CD4-positive, alpha-beta T cell treated with Interleukin-12 subunit alpha and Interleukin-12 subunit beta, for 1 hour (primary cell): ENCODE results near the gene OR1L8.
"Not testable (repeated sequence)": the region's sequence is repeated elsewhere in the genome, so short reads cannot be mapped to it uniquely, and the experiment has no call there.

Source experiments
- DNase-seq: peaks from one replicate; pipeline ENCODE4 v3.0.0-alpha.2; 2020

The OR1L8 gene, protein sequence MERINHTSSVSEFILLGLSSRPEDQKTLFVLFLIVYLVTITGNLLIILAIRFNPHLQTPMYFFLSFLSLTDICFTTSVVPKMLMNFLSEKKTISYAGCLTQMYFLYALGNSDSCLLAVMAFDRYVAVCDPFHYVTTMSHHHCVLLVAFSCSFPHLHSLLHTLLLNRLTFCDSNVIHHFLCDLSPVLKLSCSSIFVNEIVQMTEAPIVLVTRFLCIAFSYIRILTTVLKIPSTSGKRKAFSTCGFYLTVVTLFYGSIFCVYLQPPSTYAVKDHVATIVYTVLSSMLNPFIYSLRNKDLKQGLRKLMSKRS

DNA sequence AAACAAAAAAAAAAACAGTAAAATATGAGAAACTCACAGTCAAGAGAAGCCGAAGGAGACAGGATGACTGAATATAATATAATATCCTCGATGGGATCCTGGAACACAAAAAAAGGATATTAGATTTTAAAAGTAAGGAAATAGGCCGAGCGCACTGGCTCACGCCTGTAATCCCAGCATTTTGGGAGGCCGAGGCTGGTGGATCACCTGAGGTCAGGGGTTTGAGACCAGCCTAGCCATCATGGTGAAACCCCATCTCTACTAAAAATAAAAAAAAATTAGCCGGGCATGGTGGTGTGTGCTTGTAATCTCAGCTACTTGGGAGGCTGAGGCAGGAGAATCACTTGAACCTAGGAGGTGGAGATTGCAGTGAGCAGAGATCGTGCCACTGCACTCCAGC is at the start of gene OR1L8:
Gene OR1L8, minus strand, starts transcription at position 101 of the 400 bp plus-strand sequence. CDS start 14,907 bp downstream, outside the sequence.
- DNase-seq, result not testable (repeated sequence)

DNA sequence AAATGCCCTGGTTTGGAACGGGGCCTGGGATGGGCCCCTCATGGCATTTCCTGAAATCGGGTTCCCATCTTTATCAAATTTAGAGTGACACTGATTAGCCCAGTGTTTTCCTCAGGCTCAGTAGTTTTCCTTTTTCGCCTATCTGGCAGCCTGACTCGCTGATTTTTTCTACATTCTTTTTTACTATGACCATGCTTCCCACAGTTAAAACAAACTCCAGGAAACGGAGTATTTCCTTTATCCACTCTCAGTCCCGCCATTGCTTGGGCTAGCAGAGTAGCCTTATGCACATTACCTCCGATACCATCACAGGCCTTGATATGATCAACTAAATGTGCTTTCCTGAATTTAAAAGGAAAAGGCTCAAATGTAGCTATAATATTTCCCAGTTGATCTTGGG is 36.8 kb upstream of the OR1L8 start:
- DNase-seq, result no peak

DNA sequence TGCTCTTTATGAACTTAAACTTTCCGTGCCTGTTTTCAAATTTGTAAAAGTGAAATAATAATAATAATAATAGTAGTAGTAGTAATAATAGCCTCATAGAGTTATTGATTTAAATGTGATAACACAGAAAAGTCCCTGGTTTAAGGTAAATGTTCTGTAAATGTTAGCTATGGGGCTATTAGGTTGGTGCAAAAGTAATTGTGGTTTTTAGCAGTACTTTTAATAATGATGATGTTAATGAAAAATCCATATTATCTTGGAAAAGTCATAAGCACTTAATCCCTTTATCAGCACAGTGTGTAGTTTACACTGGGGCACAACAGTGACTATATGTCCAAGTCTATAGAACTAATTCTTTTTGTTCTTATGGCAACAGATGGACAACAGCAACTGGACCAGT is 31.2 kb upstream of the OR1L8 start, which contains the start of gene OR1Q1:
Gene OR1Q1, plus strand, starts transcription at position 377 of the 400 bp plus-strand sequence. Its CDS starts 0 bp downstream, at position 377.
- DNase-seq, result no peak

DNA sequence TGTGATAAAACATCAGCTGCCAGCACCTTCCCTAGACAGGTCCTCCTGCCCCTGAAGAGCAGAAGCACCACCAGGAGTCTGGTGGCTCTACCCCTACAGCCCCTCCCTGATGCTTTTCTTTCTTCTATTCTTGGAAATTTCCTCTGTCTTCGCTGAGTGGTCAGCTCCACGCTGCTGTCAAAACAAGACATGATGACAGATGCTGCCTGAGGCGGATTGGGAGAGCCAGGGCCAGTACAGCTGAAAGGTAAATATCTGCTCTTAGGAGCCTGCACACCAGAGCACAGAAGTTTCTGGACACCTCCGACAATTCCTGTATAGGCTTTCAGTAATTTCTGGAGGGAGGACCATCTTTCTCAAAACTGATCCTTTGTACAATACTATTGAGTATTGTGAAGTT is 26.6 kb upstream of the OR1L8 start:
- DNase-seq, result no peak

DNA sequence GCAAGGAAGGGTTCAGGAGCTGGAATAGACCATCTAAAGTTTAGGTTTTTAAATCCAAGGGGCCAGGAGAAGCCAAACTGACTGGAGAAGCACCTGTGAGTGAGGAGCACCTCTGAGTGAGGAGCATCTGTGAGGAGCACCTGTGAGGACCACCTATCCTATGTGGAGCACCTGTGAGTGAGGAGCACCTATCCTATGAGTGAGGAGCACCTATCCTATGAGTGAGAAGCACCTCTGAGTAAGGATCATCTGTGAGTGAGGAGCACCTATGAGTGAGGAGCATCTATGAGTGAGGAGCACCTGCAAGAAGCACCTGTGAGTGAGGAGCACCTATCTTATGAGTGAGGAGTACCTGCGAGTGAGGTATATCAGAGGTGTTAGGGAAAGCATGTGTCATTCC is 23.4 kb upstream of the OR1L8 start:
- no peak for DNase-seq

DNA sequence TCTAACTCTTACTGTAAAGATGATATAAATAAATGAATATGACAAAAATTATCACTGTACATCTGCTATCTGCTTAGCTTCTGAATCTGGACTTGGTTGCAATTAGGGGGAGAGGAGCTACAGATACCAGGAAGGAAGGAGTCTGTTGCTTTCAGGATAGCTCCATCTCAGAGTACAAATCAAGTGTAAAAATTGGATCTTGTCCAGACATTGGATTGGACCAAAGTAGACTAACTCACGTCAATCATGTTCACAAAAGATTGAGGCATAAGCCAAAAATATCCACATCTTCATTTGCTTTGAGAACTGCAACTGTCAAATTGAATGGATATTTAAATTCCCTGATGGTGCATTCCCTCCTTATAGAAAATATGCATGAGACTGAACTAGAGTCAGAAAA is 22.5 kb upstream of the OR1L8 start:
- DNase-seq, result no peak

DNA sequence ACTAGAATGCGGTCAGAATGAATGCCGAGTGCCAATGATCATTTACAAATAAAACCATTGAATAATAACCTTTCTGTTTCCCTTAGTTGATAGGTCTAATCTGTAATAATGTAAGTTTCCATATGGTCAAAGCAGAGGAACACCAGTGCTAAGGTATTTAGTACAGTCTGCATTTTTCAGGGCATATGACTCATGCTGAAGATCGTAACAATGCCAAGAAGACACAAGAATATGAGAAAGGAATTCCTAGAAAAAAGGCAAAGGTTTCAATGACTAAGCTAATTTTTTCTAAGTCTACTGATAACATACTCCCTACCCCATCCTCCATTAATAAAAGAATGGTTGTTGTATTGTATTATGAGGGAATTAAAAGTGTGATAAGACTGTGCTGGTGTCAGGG is 2.8 kb downstream of the OR1L8 start:
- DNase-seq, result no peak

DNA sequence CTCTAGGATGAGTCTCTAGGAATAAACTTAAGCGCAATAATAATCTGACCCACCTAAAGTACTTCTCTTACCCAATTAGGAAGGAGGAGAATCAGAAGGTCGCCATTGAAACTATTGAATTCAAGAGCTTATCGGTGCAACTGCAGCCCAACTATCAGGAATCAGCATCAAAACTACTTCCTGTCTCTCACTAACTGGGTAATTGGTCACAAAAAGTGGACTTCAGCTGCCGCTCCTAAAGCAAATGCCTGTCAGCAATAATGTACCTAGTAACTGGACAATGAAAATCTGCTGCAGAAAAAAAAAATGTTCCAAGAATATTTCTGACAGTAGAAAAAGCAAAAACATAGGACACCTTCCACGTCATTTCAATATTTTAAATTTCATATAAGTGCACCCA is 3.3 kb downstream of the OR1L8 start:
- DNase-seq, result no peak

DNA sequence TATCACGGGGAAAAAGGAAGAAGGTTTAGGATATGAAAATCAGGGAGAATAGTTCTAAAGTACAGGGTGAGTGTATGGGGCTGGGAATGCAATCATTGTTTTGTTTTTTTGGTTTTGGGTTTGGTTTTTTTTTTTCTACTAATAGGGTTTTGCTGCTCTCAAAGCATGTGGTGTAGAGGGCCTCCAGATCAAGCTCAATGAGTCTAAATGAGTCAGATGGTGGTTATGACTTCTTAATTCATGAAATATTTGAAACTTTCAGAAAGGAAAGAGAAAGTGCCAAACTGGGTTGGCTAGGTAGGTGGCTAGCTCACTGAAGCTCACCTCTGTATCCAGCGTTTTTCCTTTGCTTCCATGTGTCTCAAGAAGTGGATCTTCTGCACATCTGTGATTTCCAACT is 10.7 kb downstream of the OR1L8 start:
- DNase-seq, result no peak

DNA sequence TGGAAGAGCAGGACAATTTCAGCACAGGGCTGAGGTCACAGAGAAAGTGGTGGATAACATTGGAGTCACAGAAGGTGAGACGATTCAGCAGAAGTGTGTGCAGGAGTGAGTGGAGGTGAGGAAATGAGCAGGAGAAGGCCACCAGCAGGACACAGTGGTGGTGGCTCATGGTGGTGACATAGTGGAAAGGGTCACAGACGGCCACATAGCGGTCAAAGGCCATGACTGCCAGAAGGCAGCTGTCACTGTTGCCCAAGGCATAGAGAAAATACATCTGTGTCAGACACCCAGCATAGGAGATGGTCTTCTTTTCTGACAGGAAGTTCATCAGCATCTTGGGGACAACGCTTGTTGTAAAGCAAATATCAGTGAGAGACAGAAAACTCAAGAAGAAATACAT is 15.3 kb downstream of the OR1L8 start:
- DNase-seq, result no peak

DNA sequence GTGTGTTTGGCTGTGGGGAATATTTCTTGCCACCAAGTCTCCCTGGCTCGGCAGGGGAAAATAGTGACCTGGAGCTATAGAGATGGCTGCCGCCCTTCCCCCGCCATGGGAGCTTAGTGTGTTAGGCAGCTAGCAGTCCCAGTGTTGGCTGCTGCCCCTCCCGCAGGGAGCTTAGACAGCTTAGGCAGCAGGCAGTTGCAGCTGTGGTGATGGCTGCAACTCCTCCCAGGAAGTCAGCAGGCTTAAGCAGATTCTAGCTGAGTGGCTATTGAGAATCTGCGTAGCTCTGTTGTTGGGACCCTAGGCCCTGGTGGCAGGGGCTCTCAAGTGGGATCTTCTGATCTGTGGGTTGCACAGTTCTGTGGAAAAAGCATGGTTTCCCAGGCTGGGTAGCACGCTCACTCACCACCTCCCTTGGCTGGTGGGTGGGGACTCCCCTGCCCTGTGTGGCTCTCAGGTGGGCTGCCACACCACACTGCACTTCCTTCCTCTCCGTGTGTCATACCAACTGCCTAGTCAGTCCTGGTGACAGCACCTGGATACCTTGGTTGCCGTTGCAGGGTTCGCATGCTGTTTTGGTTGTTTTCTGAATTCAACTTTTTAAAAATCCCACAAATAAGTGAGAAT is 20.9 kb downstream of the OR1L8 start:
- DNase-seq, result no peak

DNA sequence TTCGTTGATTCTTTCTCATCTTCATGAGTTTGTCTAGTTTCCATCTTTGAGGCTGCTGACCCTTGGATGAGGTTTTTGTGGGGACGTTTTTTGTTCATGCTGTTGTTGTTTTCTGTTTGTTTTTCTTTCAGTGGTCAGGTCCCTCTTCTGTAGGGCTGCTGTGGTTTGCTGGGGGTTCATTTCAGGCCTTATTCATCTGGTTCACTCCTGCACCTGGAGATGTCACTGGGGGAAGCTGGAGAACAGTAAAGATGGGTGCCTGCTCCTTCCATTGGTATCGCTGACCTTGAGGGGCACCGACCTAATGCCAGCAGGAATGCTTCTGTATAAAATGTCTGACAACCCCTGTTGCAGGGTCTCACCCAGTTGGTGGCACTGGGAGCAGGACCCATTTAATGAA is 21.7 kb downstream of the OR1L8 start:
- no peak for DNase-seq

DNA sequence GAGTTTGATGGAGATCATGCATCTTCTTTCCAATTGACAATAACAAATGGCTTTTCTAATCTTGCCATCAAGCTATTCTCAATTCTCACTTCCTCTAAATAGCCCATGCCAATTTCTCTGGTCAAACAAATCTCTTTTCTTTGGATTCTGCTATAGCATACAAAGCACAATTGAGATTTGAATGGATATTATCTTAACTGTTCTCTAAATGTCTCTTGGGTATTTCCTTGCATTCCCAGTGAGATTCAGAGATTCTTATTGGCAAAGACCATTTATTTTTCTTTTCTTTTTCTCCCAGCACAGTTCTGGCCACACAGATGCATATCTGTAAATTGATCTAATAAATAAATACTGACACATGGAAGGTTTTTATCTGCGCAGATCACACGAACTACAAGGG is 30.4 kb downstream of the OR1L8 start, which contains the start of gene OR1N2:
Gene OR1N2, plus strand, starts transcription at position 301 of the 400 bp plus-strand sequence. CDS start 100 bp downstream, outside the sequence.
- DNase-seq, result no peak

DNA sequence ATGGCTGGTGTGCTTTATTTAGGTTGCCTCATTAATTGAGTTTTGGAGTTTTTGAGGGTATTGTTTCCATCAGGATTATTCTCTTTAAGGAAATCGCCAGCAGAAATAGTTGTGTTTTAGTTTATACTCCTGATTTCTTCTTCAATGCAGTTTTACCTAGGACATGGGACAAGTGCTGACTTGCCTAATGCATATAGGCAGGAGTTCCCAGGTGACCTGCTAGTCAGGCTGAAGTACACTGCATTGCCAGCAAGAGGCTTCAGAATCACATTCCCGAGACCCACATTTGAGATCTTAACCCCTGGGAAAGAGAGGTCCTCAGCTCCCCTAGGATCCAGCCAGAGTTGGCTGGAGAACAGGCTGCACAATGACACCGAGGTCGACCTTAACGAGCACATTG is 31.8 kb downstream of the OR1L8 start:
- DNase-seq, result no peak

DNA sequence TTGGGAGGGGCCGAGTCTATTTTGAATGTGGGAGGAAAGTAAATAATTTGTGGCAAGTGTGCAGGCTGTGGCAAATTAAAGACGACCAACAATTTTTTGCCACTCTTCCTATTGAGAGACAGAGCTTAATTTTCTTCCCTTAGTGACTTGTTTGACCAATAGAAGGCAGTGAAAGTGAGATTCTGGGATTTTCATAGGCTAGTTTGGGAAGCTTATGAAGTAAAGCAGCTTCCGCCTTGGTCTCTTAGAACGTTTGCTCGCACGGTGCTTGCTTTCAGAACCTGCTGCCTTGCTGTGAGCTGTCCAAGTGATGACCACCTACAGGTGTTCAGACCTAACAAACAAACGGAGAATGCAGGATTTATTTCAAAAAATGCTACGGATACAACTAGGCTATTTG is 37.0 kb downstream of the OR1L8 start:
- no peak for DNase-seq

DNA sequence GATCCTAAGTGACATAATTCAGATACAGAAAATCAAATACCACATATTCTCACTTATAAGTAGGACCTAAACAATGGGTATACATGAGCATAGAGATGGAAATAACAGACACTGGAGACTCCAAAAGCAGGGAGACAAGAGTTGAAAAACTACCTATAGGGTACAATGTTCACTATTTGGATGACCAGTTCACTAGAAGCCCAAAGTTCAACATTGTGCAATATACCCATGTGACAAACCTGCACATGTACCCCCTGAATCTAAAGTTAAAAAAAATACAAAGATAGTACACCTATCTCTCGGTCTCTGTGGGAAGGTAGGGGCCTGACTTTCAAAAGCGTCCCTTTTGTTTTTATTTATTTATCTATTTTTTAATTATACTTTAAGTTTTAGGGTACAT is 44.4 kb downstream of the OR1L8 start:
- DNase-seq, result no peak

DNA sequence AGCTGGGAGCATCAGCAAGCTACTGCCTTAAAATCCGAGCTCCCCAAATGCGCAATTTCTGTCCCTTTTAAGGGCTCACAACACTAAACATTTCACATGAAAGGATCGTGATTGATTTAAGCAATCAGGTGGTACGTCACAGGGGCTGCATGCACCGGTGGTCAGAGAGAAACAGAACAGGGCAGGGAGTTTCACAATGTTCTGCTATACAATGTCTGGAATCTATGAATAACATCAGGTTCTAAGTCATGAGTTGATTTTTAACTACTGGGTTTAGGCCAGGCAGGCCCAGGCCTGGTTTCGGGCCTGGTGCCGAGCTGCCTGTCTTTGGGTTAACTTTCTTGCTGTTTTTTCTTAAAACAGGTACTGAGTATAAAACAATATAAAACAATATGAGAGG is 46.1 kb downstream of the OR1L8 start:
- not testable (repeated sequence) for DNase-seq

DNA sequence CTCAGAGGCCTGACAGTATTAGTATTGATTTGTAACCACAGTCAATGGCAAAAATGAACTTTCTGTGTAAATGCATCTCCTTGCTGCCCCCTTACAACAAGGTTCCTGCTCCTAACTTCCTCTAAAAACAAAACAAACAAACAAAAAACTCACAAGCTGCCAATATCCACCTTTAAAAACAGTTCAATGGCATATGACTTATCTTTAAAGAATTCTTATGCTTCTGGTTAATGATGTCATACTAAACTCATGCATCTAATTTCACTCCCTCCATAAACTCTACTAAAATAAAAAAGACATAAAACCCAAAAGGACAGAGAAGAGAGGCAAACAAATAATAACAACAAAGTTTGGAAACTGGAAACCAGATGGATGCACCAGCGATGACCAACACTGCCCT is 47.0 kb downstream of the OR1L8 start:
- no peak for DNase-seq

DNA sequence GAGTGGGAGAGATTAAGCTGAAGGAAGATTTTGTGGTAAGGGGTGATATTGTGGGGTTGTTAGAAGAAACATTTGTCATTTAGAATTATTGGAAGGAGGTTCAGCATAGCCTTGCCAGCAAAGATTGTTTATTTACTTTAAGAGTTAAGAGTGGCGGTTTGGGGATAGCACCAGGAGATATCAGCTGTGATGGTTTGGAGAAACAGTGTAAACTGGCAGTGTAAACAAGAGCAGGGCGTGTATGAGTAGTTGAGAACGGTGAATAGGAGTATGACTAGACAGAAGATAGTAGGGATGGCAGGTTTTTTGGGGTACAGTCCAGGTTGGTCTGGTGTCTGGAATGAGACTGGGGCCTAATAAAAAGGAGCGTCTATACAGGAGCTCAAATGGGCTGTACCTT is 52.0 kb downstream of the OR1L8 start:
- DNase-seq, result not testable (repeated sequence)

DNA sequence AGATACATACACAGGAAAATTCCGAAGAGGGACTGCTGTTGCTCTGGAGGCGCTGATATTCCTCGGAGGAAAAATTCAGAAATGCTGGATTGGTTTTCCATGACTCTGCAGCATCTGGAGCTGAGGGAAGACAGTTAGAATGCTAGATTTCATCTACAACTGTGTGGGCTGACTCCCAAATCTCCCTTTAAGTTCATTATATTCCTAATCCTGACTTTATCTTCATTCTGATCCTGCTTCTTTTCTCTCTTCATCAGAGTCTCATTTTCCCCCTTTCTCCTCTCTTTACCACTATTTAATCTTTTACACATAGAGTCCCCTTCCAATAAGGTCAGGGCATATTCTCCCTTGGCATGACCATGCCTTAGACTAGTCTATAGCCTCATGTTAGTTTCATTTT is 56.0 kb downstream of the OR1L8 start, which contains the start of gene OR1N1:
Gene OR1N1, minus strand, starts transcription at position 101 of the 400 bp plus-strand sequence. Its CDS starts 0 bp downstream, at position 101.
- no peak for DNase-seq

DNA sequence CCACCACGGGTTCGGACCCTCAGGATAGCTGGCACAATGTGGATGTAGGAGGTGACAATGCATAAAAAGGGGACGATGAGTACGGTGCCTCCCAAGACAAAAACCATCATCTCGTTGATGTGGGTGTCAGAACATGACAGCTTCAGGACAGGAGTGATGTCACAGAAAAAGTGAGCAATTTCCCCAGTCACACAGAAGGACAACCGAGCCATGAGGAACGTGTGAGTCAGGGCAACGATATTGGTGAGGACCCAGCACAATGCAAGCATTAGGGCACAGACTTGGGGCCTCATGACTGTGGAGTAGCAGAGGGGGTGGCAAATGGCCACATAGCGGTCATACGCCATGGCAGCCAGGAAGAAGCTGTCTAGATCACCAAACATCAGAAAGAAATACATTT is 56.6 kb downstream of the OR1L8 start:
- DNase-seq, result no peak

DNA sequence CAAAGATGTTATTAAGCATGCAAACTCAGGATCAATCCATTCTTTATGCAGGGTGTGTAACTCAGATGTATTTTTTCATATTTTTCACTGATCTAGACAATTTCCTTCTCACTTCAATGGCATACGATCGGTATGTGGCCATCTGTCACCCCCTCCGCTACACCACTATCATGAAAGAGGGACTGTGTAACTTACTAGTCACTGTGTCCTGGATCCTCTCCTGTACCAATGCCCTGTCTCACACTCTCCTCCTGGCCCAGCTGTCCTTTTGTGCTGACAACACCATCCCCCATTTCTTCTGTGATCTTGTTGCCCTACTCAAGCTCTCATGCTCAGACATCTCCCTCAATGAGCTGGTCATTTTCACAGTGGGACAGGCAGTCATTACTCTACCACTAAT is 63.8 kb downstream of the OR1L8 start:
- DNase-seq, result no peak

DNA sequence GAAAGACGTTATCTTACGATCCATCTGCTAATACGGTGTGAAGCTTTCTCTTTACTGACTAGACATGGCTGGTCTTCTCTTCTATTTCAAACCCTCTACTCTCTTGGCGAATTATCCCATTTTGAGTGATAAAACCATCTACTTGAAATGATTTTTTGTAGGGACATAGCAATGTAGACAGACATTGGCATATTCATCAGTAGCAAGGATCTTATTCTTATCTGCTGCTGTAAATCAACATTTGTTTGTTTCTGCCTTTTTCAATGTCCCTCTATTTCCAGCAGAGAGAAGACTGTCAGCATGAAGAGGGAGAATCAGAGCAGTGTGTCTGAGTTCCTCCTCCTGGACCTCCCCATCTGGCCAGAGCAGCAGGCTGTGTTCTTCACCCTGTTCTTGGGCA is 64.3 kb downstream of the OR1L8 start, which contains the start of gene OR1J4:
Gene OR1J4, plus strand, starts transcription at position 301 of the 400 bp plus-strand sequence. Its CDS starts 0 bp downstream, at position 301.
- DNase-seq, result no peak

DNA sequence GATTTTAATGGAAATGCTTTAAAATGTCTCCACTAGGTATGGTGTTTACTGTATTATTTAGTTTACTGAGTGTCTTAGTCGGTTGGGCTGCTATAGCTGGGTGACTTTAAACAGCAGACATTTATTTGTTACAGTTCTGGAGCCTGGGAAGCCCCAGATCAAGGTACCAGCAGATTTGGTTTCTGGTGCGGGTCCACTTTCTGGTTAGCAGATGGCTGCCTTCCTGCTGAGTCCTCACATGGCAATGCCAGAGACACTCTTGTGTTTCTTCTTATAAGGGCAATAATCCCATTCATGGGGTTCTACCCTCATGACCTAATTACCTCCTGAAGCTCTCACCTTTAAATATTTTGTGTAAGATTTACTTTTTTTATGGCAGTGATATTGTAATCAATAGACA is 65.0 kb downstream of the OR1L8 start:
- no peak for DNase-seq
